OCI-M2 (cell line): ENCODE data around the gene ARL5C.
"Not testable (repeated sequence)": the region's sequence is repeated elsewhere in the genome, so short reads cannot be mapped to it uniquely, and the experiment has no call there.

Source experiments
- DNase-seq: peaks from one replicate; lab custom pipeline; 2025; ENCODE audit not compliant: unreplicated experiment; lab: John Stamatoyannopoulos, UW

The ARL5C gene

DNA sequence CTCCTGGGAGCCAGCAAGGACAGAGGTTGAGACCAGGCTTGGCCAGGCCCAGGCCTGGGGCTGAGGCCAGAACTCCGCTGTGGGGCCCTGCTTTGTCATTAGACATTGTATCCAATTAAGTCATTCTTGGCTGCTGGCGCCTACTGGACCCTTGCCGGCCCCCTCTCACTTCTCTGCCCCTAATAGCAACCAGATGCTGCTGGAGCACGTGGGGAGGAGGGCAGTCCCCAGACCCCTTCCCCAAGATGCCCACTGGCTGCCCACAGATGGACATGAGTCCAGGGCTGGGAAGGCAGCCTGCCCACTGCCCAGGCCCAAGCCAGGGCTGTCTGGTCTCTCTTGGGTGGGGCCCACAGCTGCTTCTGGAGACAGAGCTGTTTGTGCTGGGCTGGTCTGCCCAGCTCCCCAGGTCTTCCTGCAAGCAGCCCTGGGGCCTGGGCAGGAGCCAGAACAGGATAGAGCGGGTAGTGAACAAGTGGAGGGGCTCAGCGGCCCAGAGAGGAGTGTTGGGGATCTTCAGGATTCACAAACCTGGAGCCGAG, 22.3 kb downstream of the ARL5C start:
- no peak for DNase-seq

DNA sequence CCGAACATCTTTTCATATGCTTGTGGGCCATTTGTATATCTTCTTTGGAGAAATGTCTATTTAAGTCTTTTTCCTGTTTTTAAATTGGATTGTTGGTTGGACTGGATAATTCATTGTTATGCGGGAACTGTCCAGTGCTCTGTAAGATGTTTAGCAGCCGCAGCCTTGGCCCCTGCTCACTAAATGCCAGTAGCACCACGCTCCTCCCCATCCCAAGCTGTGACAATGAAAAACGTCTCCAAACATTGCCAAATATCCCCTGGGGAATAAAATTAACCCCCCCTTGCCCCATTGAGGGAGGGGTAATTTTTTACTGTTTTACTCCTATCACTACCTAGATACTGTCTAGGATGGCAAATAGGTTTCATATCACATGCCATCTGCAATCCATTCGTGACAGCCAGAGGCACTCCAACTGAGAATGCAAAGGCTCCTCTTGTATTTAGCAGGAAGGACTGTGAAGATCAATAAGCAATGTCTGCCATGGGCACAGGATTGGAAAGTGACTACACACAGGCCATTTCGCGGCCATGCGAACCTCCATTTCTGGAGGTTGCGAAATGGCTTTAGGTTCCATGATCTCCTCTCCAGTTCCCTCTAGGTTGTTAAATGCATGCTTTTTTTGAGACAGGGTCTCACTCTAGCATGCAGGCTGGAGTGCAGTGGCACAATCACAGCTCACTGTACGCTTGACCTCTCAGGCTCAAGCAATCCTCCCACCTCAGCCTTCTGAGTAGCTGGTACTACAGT, 23.9 kb downstream of the ARL5C start:
- no peak for DNase-seq

DNA sequence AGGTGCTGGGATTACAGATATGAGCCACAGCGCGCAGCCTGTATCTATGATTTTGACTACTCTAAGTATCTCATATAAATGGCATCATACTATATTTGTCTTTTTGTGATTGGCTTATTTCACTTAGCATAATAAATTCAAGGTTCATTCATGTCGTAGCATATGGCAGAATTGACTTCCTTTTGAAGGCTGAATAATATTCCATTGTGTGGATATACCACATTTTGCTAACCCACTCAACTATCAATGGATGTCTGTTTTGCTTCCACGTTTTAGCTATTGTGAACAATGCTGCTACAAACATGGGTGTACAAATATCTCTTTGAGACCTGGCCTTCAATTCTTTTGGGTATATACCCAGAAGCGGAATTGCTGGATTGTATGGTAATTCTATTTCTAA, 24.7 kb downstream of the ARL5C start:
- no peak for DNase-seq

DNA sequence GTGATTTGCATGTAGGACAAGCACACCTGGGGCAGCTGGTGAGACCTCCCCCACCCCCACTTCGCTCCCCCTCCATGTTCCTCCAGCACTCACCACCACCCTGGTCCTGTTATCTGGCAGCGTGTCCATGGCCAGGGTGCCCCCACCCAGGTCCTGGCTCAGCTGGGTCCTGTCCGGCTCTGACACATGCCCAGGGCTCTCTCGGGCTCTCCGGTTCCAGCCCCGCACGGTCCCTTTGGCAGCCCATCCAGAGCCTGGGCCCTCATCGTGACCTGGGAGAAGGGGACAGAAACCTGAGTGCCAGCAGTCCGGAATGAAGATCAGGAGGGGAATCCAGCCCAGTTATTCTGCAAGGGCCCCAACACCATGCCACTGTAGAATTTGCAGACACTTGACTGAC, 26.4 kb downstream of the ARL5C start:
- no peak for DNase-seq

DNA sequence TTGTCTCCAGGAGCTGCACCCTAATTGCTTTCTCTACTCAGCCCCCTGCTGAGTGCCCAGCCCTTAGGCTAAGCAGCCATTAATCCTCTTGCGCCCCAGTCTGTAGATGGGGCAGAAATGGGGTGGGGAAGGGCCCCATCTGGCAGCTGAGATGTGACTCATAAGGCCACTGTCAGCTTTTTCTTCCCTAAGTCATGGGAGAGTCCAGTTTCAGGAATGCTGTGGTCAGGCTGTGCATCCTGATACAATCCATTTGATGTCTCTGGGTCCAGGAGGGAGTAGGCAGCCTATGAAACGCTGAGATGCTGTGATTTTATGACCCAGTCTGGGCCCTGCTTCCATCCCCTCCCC, 26.8 kb downstream of the ARL5C start:
- DNase-seq, result no peak

DNA sequence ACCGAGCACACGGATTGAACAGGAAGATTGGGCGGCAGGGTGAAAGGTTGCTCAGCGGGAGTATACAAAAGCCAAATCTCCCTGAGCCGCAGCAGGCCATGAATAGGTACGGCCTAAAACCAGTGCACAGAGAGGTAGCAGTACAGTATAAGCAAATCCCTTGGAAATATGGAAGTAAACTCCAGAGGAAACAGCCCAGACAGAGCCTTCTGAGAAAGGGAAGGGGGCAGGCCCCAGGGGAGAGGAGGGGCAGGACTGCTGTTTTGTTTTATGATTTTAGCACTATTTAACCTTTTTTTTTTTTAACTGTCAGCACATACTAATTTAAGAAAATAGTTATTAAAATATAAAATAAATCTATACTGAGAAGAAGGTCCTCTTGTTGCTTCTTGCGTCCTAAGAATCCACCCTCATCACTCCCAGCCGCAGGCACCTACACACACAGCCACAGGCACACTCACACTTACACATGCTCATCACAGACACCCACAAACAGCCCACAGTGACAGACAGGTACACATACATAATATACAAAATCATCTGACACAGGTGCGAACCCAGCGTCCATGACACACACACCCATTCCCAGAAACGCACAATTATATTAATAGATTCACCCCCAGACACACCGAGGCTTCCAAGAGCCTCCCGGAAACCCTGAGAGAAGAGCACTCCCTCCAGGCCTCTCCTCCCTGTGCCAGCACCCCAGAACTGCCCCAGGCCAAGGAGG, 27.4 kb downstream of the ARL5C start:
- no peak for DNase-seq

DNA sequence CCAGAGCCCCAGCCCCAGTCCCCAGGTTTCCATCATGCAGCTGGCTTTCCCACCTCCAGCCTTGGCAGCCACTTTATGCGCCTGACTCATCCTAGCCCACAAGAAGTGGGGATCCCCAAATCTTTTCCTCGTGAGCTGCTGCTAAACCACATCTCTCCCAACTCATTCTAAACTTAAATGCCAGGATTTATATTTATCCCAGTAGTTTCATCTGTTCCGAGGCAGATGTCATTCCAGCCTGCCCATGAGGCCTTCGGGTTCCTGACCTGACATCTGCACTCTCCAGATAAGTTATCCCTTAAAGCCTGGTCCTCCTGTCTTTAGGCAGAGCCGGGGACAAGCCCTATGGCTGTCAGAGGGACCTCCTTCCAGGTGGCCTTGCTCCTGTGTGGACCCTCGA, 31.1 kb downstream of the ARL5C start:
- no peak for DNase-seq

DNA sequence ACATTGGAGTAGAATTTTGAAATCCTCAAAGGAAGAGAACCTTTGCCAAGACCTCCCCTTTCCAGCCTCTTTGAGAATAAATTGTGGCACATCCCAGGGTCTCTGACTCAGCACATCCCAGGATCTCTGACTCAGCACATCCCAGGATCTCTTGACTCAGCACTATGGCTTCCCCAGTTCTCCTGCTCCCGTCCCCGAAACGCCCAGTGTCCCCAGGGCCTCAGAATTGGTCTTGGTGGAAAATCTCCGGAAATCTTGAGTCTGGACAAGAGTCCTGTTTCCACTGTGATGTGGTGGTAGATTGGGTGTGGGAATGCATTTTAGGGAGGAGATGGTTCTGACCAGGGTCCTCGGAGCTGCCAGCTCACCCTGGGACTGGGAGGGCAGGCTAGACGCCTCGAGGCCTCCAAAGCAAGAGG, 33.8 kb downstream of the ARL5C start:
- no peak for DNase-seq

DNA sequence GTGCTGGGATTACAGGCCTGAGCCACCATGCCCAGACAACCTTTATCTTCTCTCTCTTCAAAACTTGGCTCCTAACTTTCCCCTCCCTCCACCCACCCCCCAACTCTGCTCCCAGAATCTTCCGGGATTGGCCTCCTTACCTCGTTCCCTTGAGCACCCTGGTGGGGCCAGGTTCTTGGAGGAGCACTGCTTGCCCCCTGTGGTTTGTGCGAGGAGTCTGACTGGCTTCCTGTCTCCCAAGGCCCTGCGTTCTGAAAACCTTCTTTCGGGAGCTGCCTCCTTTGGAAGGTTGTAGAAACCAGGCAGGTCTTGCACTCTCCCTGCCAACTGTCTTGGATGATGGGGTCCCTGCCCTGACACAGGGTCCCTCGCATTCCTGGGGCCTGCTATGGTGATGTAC, 34.3 kb downstream of the ARL5C start:
- no peak for DNase-seq

DNA sequence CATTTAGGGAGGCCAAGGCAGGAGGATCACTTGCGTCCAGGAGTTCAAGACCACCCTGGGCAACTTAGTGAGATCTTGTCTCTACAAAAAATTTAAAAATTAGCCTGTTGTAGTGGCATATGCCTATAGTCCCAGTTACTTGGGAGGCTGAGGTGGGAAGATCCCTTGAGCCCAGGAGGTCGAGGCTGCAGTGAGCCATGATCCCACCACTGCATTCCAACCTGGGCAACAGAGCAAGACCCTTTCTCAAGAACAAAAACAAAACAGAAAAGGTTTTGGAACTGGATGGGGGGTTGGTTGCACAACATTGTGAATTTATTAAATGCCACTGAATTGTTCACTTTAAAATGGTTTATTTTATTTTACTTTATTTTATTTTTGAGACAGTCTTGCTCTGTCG, 35.8 kb downstream of the ARL5C start:
- no peak for DNase-seq

DNA sequence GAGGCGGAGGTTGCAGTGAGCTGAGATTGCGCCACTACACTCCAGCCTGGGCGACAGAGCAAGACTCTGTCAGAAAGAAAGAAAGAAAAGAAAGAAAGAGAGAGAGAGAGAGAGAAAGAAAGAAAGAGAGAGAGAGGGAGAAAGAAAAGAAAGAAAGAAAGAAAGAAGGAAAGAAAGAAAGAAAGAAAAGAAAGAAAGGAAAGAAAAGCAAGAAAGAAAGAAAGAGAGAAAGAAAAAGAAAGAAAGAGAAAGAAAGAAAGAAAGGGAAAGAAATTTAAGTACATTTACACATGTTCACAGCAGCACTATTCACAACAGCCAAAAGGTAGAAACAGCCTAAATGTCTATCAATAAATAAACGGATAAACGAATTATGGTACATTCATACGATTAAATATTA, 36.4 kb downstream of the ARL5C start:
- DNase-seq, result not testable (repeated sequence)

DNA sequence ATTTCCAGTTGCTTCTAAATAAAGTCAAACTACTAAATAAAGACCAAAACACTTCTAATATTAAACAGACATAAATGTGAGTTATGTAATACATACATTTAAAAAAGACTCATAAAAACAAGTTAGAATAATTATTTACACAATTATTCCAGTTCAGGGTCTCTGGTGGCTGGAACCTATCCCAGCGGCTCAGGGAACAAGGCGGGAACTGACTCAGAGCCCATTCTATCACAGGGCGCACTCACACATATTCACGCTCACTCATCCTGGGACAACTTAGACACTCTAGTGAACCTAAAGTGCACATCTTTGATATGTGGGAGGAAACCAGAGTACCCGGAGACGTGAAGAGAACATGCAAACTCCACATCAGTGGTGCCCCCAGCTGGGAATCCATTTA, 39.5 kb downstream of the ARL5C start:
- DNase-seq, result no peak

DNA sequence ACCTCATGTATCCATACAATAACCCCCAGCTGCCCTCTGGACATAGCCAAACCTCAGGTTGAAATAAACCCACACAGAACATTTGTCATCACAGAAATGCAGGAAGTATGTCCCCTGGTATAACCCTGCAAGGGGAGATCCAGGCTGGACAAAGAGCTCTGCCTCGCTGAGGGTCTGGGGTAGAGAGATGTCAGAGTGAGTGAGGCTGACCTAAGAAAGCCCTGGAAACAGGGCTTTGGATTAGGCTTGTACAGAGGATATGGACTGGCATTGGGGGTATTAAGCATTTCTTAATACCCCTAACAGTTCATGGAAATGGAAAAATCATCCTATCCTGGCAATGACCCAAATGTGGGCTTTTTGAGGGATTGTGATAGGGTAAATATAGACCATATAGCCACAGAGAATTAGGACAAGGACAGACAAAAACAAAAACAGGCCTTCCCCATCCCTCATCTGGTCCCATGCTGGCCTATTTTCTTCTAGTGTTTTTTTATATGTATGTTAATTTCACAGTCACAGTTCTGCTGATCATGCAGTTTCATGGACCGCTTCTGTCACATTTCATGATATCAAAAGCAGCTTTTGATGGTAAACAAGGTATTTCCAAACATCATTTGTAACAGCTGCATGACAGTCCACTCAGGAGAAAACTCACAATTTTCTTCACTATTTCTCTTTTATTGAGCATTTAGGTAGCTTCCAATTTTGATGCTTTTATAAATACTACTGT, 40.7 kb downstream of the ARL5C start:
- no peak for DNase-seq

DNA sequence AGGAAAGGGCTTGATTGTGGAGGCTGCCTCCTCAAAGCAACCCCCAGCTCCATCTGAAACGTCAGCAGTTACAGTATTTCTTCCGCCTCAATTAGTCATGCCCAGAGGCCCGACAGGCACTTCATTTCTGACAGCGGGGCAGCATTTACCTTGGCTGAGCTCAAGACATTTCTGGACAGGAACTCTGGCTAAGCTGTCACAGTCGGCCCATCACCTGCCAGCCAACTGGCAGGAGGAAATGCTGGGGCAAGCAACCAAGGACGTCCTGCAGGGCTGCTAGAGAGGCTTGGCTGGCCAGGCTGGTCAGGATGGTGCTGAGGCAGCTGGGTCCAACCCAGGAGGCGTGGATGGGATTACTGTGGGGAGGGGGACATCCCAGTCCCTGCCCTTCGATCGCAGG, 42.3 kb downstream of the ARL5C start:
- no peak for DNase-seq

DNA sequence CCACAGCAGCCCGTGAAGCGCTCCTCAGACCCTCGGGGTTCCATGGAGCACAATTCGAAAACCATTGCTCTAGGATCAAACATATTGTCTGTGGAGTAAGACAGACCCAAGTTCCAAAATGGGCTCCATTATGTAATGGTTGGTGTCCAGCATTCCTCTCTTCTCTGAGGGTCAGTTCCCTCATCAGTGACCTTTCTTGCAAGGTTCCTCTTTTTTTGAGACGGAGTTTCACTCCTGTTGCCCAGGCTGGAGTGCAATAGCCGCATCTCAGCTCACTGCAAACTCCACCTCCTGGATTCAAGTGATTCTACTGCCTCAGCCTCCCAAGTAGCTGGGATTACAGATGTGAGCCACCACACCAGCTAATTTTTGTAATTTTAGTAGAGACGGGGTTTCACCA, 43.0 kb downstream of the ARL5C start:
- no peak for DNase-seq

DNA sequence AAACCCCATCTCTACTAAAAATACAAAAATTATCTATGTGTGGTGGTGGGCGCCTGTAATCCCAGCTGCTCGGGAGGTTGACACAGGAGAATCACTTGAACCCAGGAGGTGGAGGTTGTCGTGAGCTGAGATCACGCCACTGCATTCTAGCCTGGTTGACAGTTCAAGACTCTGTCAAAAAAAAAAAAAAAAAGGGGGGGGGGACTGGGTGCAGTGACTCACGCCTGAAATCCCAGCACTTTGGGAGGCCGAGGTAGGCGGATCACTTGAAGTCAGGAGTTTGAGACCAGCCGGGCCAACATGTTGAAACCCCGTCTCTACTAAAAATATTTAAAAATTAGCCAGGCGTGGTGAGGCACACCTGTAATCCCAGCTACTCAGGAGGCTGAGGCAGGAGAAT, 44.0 kb downstream of the ARL5C start:
- not testable (repeated sequence) for DNase-seq

DNA sequence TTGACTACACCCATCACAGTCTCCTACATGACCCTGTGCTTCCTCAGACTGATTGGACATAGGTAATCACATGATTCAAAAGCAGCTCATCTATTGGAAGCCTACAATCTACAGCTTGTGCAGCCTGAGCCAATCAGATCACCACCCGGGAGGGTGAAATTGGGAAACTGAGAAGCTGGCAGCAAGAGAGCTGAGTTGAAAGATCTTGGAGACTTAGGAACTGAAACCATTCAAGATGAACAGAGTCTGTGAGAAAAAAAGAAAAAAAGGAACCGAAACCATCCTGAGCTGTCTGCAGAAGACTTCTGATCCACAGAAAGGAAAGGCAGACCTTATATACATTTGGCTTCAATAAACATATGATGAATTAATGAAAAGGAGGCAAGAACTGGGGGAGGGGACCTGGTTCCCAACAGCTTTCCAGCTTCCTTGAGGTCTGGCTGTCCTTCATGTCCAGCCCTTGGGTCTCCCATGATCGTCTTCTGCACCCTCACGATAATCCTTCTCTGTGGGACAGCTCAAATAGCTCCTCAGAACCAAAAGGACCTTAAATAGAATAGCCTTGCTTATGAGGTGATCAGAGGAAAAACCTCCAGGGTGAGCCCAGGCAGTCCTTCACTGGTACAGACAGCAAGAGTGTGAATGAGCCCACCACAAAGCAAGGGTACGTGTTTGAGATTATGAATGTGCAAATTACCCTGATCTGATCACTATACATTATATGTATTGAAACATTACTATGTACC, 47.1 kb downstream of the ARL5C start:
- no peak for DNase-seq

DNA sequence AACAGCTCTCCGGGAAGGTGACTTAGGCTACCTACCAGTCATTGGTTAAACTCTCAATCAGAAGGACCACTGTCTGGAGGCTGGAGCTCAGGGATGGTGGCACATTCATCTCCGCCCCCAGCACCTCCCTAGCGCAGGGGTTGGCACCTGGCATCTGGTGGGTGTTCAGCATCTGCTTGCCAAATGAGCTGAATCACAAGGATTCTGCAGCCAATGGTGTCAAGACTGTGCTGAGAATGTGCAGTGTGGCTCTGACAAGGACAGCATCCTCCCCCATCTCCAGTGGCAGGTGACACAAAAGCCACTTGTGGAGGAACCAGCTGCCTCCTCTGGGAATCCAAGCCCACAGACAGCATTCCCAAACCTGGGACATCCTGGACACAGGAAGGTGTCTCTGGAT, 49.7 kb downstream of the ARL5C start:
- no peak for DNase-seq

DNA sequence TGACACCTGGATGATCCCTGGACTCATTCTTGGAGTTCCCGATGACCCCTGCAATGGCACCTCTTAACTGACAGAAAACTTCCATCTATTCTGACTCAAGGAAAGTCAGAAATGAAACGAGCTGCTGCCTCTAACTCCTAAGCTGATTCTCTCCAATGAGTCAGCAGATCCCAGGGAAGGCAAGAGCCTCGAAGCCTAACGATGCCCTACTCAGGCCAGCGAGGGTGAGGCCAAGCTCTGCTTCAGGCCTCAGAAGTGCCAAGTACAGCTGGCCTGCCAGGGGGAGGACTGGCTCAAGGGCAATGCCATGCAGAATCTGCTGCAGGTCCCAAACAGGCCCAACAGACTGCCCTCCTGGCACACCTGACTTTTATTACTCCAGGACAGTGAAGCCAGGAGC, 50.8 kb downstream of the ARL5C start:
- DNase-seq, result no peak

DNA sequence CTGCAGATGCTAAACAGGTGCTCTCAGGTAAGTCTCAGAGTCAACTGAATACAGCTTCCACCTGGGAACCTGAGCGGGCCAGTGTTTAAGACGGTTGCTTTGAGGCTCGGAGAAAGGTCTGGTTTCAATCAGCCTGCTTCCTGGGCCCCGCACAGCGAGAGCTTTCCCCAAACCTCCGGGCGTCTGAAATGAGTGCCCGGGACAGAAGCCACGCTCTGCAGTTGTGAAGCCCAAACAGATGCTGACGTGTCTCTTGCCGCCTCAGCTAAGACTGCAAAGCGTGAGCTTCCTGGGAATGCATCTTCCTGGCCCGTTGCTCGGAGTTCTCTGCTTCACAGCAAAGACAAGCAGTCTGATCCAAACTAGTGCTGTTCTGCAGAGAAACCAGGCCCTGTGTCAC, 51.2 kb downstream of the ARL5C start:
- no peak for DNase-seq

DNA sequence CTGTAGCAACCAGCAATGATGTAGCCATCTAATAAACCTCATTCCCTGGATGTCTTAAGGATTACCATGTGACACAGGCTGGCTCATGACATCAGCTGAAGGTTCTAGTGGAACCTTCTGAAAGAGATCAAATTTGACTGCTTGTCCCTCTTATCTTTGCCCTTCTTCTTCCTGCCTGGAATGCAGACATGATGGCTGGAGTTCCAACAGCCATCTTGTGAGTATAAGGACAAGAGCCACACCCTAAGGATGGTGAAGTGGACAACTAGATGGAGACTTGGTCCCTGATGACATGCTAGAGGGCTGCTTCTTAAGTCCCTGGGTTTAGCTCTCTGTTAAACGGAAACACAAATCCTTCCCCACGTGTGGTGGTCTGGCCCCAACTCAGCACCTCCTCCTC, 52.1 kb downstream of the ARL5C start:
- DNase-seq, result no peak
